Right lobe of liver (tissue), 4 donors: ENCODE results near the gene GLIPR2.

Experiments
- POLR2A ChIP-seq: fragments of 450-650 bp; IDR thresholded peaks from one replicate; pipeline ENCODE4 v1.6.1; 2017; ENCODE audit warnings: antibody characterized with exemption, mild to moderate bottlenecking
- TF ChIP-seq, protein P1 (sequence below), 4 donors: fragments of 200-600 bp in 3 of 4; fragments of 450-650 bp in 1 of 4; IDR thresholded peaks; one replicate each; pipeline versions ENCODE4 v1.5.1 to v1.8.0; 2016 to 2022; ENCODE audit warnings: antibody characterized with exemption in 4 of 4, mild to moderate bottlenecking in 2 of 4
- donor health status: DM: no; HTN: no; CAD: no.
- donor health status: DM: no; HTN: no; CAD: no.
- donor health status: DM: no; HTN: yes; CAD: no.

- TF ChIP-seq, protein P1, sequence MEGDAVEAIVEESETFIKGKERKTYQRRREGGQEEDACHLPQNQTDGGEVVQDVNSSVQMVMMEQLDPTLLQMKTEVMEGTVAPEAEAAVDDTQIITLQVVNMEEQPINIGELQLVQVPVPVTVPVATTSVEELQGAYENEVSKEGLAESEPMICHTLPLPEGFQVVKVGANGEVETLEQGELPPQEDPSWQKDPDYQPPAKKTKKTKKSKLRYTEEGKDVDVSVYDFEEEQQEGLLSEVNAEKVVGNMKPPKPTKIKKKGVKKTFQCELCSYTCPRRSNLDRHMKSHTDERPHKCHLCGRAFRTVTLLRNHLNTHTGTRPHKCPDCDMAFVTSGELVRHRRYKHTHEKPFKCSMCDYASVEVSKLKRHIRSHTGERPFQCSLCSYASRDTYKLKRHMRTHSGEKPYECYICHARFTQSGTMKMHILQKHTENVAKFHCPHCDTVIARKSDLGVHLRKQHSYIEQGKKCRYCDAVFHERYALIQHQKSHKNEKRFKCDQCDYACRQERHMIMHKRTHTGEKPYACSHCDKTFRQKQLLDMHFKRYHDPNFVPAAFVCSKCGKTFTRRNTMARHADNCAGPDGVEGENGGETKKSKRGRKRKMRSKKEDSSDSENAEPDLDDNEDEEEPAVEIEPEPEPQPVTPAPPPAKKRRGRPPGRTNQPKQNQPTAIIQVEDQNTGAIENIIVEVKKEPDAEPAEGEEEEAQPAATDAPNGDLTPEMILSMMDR (IDR thresholded peaks at IDR 0.05), result no peak
- TF ChIP-seq POLR2A, result no peak
Measured at GRCh38 chr9:36177571-36177970, 41.0 kb downstream of the GLIPR2 start.
